Keratinocyte (primary cell): Measurements from ENCODE around the gene ZEB2.

Source experiments
- EZH2 ChIP-seq: IDR thresholded peaks from one replicate; pipeline ENCODE4 v1.6.1; 2012; ENCODE audit warnings: inconsistent platforms, mild to moderate bottlenecking, low read length, moderate library complexity
- TF ChIP-seq, protein P1 (sequence below), 3 experiments: IDR thresholded peaks in 1 of 3; conservative IDR thresholded peaks in 1 of 3; optimal IDR thresholded peaks in 1 of 3; 2 replicates in 2 of 3; 3 replicates in 1 of 3; pipeline versions ENCODE3 to v1.5.1; 2011; ENCODE audit warnings: low read length in 3 of 3, mild to moderate bottlenecking in 3 of 3, moderate library complexity in 2 of 3, control low read depth in 1 of 3, inconsistent platforms in 1 of 3; ENCODE audit not compliant: insufficient read depth in 2 of 3; ENCODE audit errors: extremely low read depth in 1 of 3

DNA sequence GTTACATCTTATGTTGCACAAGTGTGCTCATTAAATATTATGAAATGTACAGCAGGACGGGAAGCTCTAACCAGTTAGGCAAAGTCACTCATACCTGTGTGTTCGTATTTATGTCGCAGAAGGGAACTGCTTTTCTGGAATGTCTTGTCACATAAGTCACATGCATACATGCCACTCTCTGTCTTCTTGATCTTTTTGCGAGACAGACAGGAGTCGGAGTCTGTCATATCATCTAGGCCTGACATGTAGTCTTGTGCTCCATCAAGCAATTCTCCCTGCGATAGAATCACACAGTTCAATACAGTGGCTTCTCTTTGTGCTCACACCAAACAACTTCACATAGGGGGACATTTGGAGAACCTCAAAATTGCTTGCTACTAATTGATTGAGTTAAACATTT is 123.6 kb downstream of the ZEB2 start:
- TF ChIP-seq, protein P1, sequence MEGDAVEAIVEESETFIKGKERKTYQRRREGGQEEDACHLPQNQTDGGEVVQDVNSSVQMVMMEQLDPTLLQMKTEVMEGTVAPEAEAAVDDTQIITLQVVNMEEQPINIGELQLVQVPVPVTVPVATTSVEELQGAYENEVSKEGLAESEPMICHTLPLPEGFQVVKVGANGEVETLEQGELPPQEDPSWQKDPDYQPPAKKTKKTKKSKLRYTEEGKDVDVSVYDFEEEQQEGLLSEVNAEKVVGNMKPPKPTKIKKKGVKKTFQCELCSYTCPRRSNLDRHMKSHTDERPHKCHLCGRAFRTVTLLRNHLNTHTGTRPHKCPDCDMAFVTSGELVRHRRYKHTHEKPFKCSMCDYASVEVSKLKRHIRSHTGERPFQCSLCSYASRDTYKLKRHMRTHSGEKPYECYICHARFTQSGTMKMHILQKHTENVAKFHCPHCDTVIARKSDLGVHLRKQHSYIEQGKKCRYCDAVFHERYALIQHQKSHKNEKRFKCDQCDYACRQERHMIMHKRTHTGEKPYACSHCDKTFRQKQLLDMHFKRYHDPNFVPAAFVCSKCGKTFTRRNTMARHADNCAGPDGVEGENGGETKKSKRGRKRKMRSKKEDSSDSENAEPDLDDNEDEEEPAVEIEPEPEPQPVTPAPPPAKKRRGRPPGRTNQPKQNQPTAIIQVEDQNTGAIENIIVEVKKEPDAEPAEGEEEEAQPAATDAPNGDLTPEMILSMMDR (optimal IDR thresholded peaks at IDR 0.05 in 1 of 3, IDR thresholded peaks at IDR 0.05 in 1 of 3, conservative IDR thresholded peaks at IDR 0.05 in 1 of 3; ENCODE audit: extremely low read depth in 1 of 3, insufficient read depth in 2 of 3, low read length in 3 of 3): no peak
- TF ChIP-seq EZH2: no peak
